ENCODE data around the gene NADK. TPM values are rescaled to one million over a fixed set of nuclear protein-coding genes. Genes with fewer than 3 reads are reported as not detected.

The NADK gene
- total and polyA plus RNA-seq, 4 donors, result 29.9 to 65.1 (median 48.3) TPM

GRCh38 chr1:1779691-1780597 is 1.7 kb upstream of the NADK start:
- Histone ChIP-seq H3K27ac (ENCODE audit: low read depth, low read length) (peak overlapping the region; percentile 7), H3K36me3 (ENCODE audit: control insufficient read depth, insufficient read depth, low read length) (peaks cover 23% of the 10 kb centered on the region), H3K4me1 (ENCODE audit: control insufficient read depth, insufficient read depth, low read length) (peaks cover 43% of the 10 kb centered on the region), H3K9me3 (ENCODE audit: control insufficient read depth, insufficient read depth, low read length) (no peaks in the 10 kb centered on the region), H3K4me3 (ENCODE audit: low read depth, low read length) (no peak overlapping the region), H3K27me3 (ENCODE audit: control insufficient read depth, insufficient read depth, low read length) (no peaks in the 10 kb centered on the region)
- 32% methylated on average over 16 of the region's 19 CpGs for WGBS (ENCODE audit: insufficient coverage)
- DNase-seq (ENCODE audit: low read depth in 4 of 6, low spot score in 6 of 6), result peak in 2 of 6 donors; percentile 38 to 70

DNA sequence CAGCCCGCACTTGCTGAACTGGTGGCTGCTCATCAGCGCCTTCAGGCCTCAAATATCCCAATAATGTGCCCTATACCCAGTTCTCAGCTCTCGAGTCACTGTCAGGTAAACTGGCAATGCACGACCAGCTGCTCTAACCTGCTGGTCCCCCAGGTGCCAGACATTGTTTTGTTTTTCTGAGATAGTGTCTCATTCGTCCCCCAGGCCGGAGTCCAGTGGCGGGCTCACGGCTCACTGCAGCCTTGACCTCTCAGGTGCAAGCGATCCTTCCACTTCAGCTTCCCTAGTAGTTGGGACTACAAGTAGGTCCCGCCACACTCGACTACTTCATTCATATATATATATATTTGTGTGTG is 1.0 kb upstream of the NADK start:
- H3K27me3 ChIP-seq (ENCODE audit: control insufficient read depth, insufficient read depth, low read length), result no peaks in the 10 kb centered on the region
- no peaks in the 10 kb centered on the region for H3K9me3 ChIP-seq (ENCODE audit: control insufficient read depth, insufficient read depth, low read length)
- H3K4me3 ChIP-seq (ENCODE audit: low read depth, low read length), result peak overlapping the region; percentile 2
- peaks cover 43% of the 10 kb centered on the region for H3K4me1 ChIP-seq (ENCODE audit: control insufficient read depth, insufficient read depth, low read length)
- DNase-seq (ENCODE audit: low read depth in 4 of 6, low spot score in 6 of 6), result no peak
- H3K27ac ChIP-seq (ENCODE audit: low read depth, low read length), result peak overlapping the region; percentile 7
- H3K36me3 ChIP-seq (ENCODE audit: control insufficient read depth, insufficient read depth, low read length), result peaks cover 23% of the 10 kb centered on the region
- 57% methylated on average over 7 of the region's 11 CpGs for WGBS (ENCODE audit: insufficient coverage)

GRCh38 chr1:1778663-1779319 is 521 bp upstream of the NADK start:
- DNase-seq (ENCODE audit: low read depth in 4 of 6, low spot score in 6 of 6), result peak in 2 of 6 donors; percentile 16 to 36
- 2% methylated on average over 67 of the region's 68 CpGs for WGBS (ENCODE audit: insufficient coverage)
- Histone ChIP-seq H3K9me3 (ENCODE audit: control insufficient read depth, insufficient read depth, low read length) (no peaks in the 10 kb centered on the region), H3K27ac (ENCODE audit: low read depth, low read length) (peak overlapping the region; percentile 7), H3K27me3 (ENCODE audit: control insufficient read depth, insufficient read depth, low read length) (no peaks in the 10 kb centered on the region), H3K4me1 (ENCODE audit: control insufficient read depth, insufficient read depth, low read length) (peaks cover 43% of the 10 kb centered on the region), H3K4me3 (ENCODE audit: low read depth, low read length) (peak overlapping the region; percentile 18), H3K36me3 (ENCODE audit: control insufficient read depth, insufficient read depth, low read length) (peaks cover 24% of the 10 kb centered on the region)

DNA sequence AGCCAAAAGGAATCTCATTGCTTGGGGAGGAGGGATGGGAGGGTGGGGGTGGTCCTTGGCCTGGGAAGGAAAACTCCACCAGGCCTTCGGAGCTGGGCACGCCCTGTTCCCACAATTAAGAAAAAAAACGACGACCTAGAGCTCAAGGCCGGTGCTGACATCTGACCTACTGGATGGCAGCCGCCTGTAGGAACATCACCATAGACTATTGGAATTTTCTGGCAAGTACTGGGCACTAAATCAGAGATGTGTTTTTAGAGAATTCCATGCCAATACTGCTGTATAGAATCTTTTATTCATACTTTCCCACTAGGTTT is 729 bp downstream of the NADK start:
- WGBS (ENCODE audit: insufficient coverage), result 0% methylated on average over 2 of the region's 6 CpGs
- Histone ChIP-seq H3K27me3 (ENCODE audit: control insufficient read depth, insufficient read depth, low read length) (no peaks in the 10 kb centered on the region), H3K9me3 (ENCODE audit: control insufficient read depth, insufficient read depth, low read length) (no peaks in the 10 kb centered on the region), H3K4me3 (ENCODE audit: low read depth, low read length) (peak overlapping the region; percentile 47), H3K4me1 (ENCODE audit: control insufficient read depth, insufficient read depth, low read length) (peaks cover 33% of the 10 kb centered on the region), H3K36me3 (ENCODE audit: control insufficient read depth, insufficient read depth, low read length) (peaks cover 15% of the 10 kb centered on the region), H3K27ac (ENCODE audit: low read depth, low read length) (no peak overlapping the region)
- no peak for DNase-seq (ENCODE audit: low read depth in 4 of 6, low spot score in 6 of 6)

DNA sequence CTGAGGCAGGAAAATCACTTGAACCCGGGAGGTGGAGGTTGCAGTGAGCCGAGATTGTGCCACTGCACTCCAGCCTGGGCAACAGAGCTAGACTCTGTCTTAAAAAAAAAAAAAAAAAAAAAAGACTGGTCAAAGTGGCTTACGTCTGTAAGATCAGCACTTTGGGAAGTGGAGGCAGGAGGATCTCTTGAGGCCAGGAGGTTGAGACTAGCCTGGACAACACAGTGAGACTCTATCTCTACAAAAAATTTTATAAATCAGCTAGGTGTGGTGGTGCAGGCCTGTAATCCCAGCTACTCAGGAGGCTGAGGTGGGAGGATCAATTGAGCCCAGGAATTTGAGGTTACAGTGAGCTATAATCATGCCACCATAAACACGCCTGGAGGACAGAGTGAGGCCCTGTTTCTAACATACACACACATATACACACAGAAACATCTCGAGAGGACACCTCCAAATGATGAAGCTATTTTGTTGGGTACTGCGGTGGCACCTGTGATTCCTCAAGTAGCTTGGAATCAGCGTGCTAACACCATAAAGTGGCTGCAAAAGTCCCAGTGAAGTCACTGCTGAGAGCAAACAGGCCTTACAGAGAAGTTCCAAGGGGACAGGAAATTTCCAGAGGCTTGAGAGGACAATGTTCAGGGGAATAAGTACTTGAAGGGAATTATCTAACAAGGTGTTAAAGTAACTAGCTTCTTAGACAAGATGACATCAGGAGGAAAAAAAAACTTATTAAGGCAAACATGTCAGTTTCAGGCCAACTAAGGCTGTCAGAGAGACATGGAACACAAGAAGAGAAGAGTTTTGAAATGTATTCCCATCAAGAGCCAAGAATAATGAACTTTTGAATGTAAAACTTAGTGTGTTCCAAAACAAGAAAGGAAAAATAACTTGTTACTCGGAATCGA is 1.3 kb downstream of the NADK start:
- peak in 1 of 6 donors; percentile 24 for DNase-seq (ENCODE audit: low read depth in 4 of 6, low spot score in 6 of 6)
- 57% methylated on average over 5 of the region's 9 CpGs for WGBS (ENCODE audit: insufficient coverage)
- H3K36me3 ChIP-seq (ENCODE audit: control insufficient read depth, insufficient read depth, low read length), result peaks cover 15% of the 10 kb centered on the region
- H3K4me1 ChIP-seq (ENCODE audit: control insufficient read depth, insufficient read depth, low read length), result peaks cover 26% of the 10 kb centered on the region
- H3K27me3 ChIP-seq (ENCODE audit: control insufficient read depth, insufficient read depth, low read length), result no peaks in the 10 kb centered on the region
- H3K4me3 ChIP-seq (ENCODE audit: low read depth, low read length), result peak overlapping the region; percentile 47
- H3K9me3 ChIP-seq (ENCODE audit: control insufficient read depth, insufficient read depth, low read length), result no peaks in the 10 kb centered on the region
- no peak overlapping the region for H3K27ac ChIP-seq (ENCODE audit: low read depth, low read length)

GRCh38 chr1:1775327-1776226 is 2.7 kb downstream of the NADK start:
- Histone ChIP-seq H3K9me3 (ENCODE audit: control insufficient read depth, insufficient read depth, low read length) (peaks cover 4% of the 10 kb centered on the region), H3K4me1 (ENCODE audit: control insufficient read depth, insufficient read depth, low read length) (peaks cover 18% of the 10 kb centered on the region), H3K36me3 (ENCODE audit: control insufficient read depth, insufficient read depth, low read length) (peaks cover 20% of the 10 kb centered on the region), H3K27ac (ENCODE audit: low read depth, low read length) (no peak overlapping the region), H3K4me3 (ENCODE audit: low read depth, low read length) (no peak overlapping the region), H3K27me3 (ENCODE audit: control insufficient read depth, insufficient read depth, low read length) (no peaks in the 10 kb centered on the region)
- no peak for DNase-seq (ENCODE audit: low read depth in 4 of 6, low spot score in 6 of 6)
- 77% methylated on average over 7 of the region's 11 CpGs for WGBS (ENCODE audit: insufficient coverage)

GRCh38 chr1:1773874-1774273 is 4.4 kb downstream of the NADK start:
- WGBS (ENCODE audit: insufficient coverage), result 100% methylated on average over 3 of the region's 4 CpGs
- Histone ChIP-seq H3K4me1 (ENCODE audit: control insufficient read depth, insufficient read depth, low read length) (peaks cover 2% of the 10 kb centered on the region), H3K9me3 (ENCODE audit: control insufficient read depth, insufficient read depth, low read length) (peaks cover 6% of the 10 kb centered on the region), H3K27ac (ENCODE audit: low read depth, low read length) (no peak overlapping the region), H3K4me3 (ENCODE audit: low read depth, low read length) (no peak overlapping the region), H3K36me3 (ENCODE audit: control insufficient read depth, insufficient read depth, low read length) (peaks cover 20% of the 10 kb centered on the region), H3K27me3 (ENCODE audit: control insufficient read depth, insufficient read depth, low read length) (no peaks in the 10 kb centered on the region)
- DNase-seq (ENCODE audit: low read depth in 4 of 6, low spot score in 6 of 6), result no peak

GRCh38 chr1:1771096-1771495 is 7.2 kb downstream of the NADK start:
- H3K27me3 ChIP-seq (ENCODE audit: control insufficient read depth, insufficient read depth, low read length), result no peaks in the 10 kb centered on the region
- peaks cover 6% of the 10 kb centered on the region for H3K9me3 ChIP-seq (ENCODE audit: control insufficient read depth, insufficient read depth, low read length)
- H3K4me3 ChIP-seq (ENCODE audit: low read depth, low read length), result no peak overlapping the region
- no peak overlapping the region for H3K27ac ChIP-seq (ENCODE audit: low read depth, low read length)
- peaks cover 28% of the 10 kb centered on the region for H3K36me3 ChIP-seq (ENCODE audit: control insufficient read depth, insufficient read depth, low read length)
- 100% methylated on average over 3 of the region's 3 CpGs for WGBS (ENCODE audit: insufficient coverage)
- no peaks in the 10 kb centered on the region for H3K4me1 ChIP-seq (ENCODE audit: control insufficient read depth, insufficient read depth, low read length)
- no peak for DNase-seq (ENCODE audit: low read depth in 4 of 6, low spot score in 6 of 6)

DNA sequence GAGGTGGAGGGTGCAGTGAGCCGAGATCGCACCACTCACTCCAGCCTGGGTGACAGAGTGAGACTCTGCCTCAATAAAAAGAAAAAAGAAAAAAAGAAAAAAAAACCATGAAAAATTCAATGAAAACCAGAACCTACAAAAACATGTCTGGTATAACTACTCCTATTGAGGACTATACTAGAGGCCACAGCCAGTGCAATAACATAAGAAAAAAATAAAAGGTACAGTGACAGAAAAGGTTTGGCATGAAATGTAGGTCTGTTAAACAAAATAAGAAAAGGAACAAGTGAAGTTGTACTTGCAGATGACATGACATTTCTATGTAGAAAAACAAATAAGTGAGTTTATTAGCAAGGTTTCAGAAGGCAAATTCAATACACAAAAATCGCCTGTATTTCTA is 8.2 kb downstream of the NADK start:
- H3K9me3 ChIP-seq (ENCODE audit: control insufficient read depth, insufficient read depth, low read length), result peaks cover 6% of the 10 kb centered on the region
- H3K36me3 ChIP-seq (ENCODE audit: control insufficient read depth, insufficient read depth, low read length), result peaks cover 36% of the 10 kb centered on the region
- no CpG with 5 or more reads among the region's 3 CpGs for WGBS (ENCODE audit: insufficient coverage)
- no peaks in the 10 kb centered on the region for H3K4me1 ChIP-seq (ENCODE audit: control insufficient read depth, insufficient read depth, low read length)
- H3K27ac ChIP-seq (ENCODE audit: low read depth, low read length), result no peak overlapping the region
- no peaks in the 10 kb centered on the region for H3K27me3 ChIP-seq (ENCODE audit: control insufficient read depth, insufficient read depth, low read length)
- no peak overlapping the region for H3K4me3 ChIP-seq (ENCODE audit: low read depth, low read length)
- no peak for DNase-seq (ENCODE audit: low read depth in 4 of 6, low spot score in 6 of 6)
